Esophagus muscularis mucosa (tissue), 4 donors: ENCODE data around the gene ART4. TPM values are rescaled to one million over a fixed set of nuclear protein-coding genes. Genes with fewer than 3 reads are reported as not detected.

Experiments used
- DNase-seq: peaks from one replicate; pipeline ENCODE4 v3.0.0-alpha.2; 2017; ENCODE audit errors: extremely low spot score
- H3K27ac ChIP-seq, 4 donors: fragments of 200-600 bp; sonication (generic); replicated peaks in 1 of 4; 1 replicate in 3 of 4; 2 replicates in 1 of 4; pipeline ENCODE4 v1.5.1; 2016 to 2019; ENCODE audit warnings: mild to moderate bottlenecking in 1 of 4
- H3K27me3 ChIP-seq, 4 donors: fragments of 200-600 bp; sonication (generic); one replicate each; pipeline versions ENCODE4 v1.5.1 to v1.6.0; 2016 to 2019
- H3K36me3 ChIP-seq, 4 donors: fragments of 200-600 bp; sonication (generic); one replicate each; pipeline ENCODE4 v1.5.1; 2016 to 2019
- H3K4me1 ChIP-seq, 4 donors: fragments of 200-600 bp; sonication (generic); one replicate each; pipeline ENCODE4 v1.5.1; 2016 to 2019
- H3K4me3 ChIP-seq, 4 donors: fragments of 200-600 bp; sonication (generic); 1 replicate in 2 of 4; 2 replicates in 2 of 4; pipeline ENCODE4 v1.5.1; 2016 to 2019; ENCODE audit warnings: mild to moderate bottlenecking in 4 of 4, moderate library complexity in 1 of 4
- H3K9me3 ChIP-seq, 4 donors: fragments of 200-600 bp; sonication (generic); 1 replicate in 3 of 4; 2 replicates in 1 of 4; pipeline ENCODE4 v1.5.1; 2016 to 2019
- CTCF ChIP-seq, 3 experiments: fragments of 200-600 bp in 2 of 3; fragments of 450-650 bp in 1 of 3; sonication (generic) in 2 of 3; IDR thresholded peaks; one replicate each; pipeline ENCODE4 v1.5.1; 2017 to 2019; ENCODE audit warnings: antibody characterized with exemption in 3 of 3, mild to moderate bottlenecking in 2 of 3, moderate library complexity in 1 of 3
- EP300 ChIP-seq: sonication (generic); formaldehyde crosslinking; IDR thresholded peaks from one replicate; pipeline ENCODE4 v1.6.1; 2017; ENCODE audit warnings: antibody characterized with exemption
- POLR2A ChIP-seq: fragments of 450-650 bp; IDR thresholded peaks from one replicate; pipeline ENCODE4 v1.6.1; 2017; ENCODE audit warnings: antibody characterized with exemption, moderate library complexity, mild to moderate bottlenecking, low read depth
- POLR2AphosphoS5 ChIP-seq, 2 donors: sonication (generic); formaldehyde crosslinking; IDR thresholded peaks; one replicate each; pipeline ENCODE4 v1.6.1; 2017; ENCODE audit warnings: antibody characterized with exemption in 2 of 2
- WGBS: methylation state at CpG from one replicate; pipeline ENCODE4 v1.1.5; 2018; 5-methylcytosine and 5-hydroxymethylcytosine counted together
- intact Hi-C: fragments of 100-400 bp; cut with DNase I; formaldehyde crosslinking; loops from one replicate; pipeline ENCODE4 v1.15.1; 2023
- total RNA-seq, 4 donors: library from RNA; depleted of rRNA; stranded (reverse); fragments of >200 nt; gene quantifications; one replicate each; pipeline versions ENCODE4 v1.1.0 to v1.2.1, GENCODE V29; 2016

The ART4 gene
- total RNA-seq, 4 donors from 2014 or later = 0.83 to 2.7 (median 1.9) TPM

DNA sequence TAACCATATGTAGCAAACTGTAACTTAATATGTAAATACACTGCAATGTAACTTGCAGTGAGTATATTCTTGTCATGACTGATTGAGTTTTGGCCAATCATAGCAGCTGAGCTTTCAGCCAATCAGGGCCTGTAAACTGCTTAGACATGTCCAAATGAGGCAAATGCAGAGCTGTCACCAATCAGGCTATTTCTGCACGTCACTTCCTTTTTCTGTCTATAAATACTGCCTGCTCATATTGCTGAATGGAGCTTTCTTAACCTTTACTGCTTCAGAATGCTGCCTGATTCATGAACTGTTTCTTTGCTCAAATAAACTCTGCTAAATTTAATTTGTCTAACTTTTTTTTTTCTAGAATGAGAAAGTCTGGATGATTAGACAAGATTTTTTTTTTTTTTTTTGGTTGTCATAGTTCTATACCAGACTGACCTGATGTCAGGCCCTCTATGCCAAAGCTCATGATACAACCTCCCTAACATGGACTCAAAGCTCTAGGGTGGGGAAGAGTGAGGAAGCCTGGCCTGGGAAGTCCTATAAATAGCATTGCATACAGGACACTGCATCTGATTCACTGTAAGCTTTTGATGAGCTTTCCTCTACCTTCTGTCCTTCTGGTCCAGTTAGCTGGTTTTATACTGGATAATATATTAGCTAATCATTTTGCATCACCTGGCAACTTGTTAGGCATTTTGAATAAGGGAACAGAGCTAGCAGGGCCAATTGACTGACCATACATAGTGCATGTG lies 30.3 kb upstream of the ART4 start:
- intact Hi-C loops = no loop called here
- no peak for DNase-seq
- H3K4me1 ChIP-seq = peaks cover 0 to 13% (median 0%) of the 10 kb centered on the region in 4 donors
- no peaks in the 10 kb centered on the region for H3K27me3 ChIP-seq
- H3K36me3 ChIP-seq = no peaks in the 10 kb centered on the region
- TF ChIP-seq EP300 (no peak), CTCF (IDR thresholded peaks at IDR 0.05) (no peak)
- no peaks in the 10 kb centered on the region for H3K9me3 ChIP-seq
- WGBS = 35% methylated on average over 1 of the region's 1 CpG
- no peak overlapping the region for H3K27ac ChIP-seq
- H3K4me3 ChIP-seq = no peak overlapping the region

- H3K9me3 ChIP-seq = peaks cover 0 to 2% (median 0%) of the 10 kb centered on the region in 4 donors
- DNase-seq = no peak
- no peak overlapping the region for H3K4me3 ChIP-seq
- TF ChIP-seq POLR2AphosphoS5 (IDR thresholded peaks at IDR 0.05) (no peak), CTCF (IDR thresholded peaks at IDR 0.05) (no peak), EP300 (no peak), POLR2A (no peak)
- intact Hi-C loops = no loop called here
- H3K27ac ChIP-seq = no peak overlapping the region
- 64% methylated on average over 1 of the region's 1 CpG for WGBS
- H3K4me1 ChIP-seq = peaks cover 0 to 13% (median 0%) of the 10 kb centered on the region in 4 donors
- no peaks in the 10 kb centered on the region for H3K36me3 ChIP-seq
- H3K27me3 ChIP-seq = no peaks in the 10 kb centered on the region
These were observed 28.6 kb upstream of the ART4 start for GRCh38 chr12:14871886-14872285.

GRCh38 chr12:14871247-14871646 lies 27.9 kb upstream of the ART4 start:
- no peak for TF ChIP-seq POLR2AphosphoS5 (IDR thresholded peaks at IDR 0.05)
- TF ChIP-seq POLR2A = no peak
- no peak for TF ChIP-seq EP300
- no peak for TF ChIP-seq CTCF (IDR thresholded peaks at IDR 0.05)
- Histone ChIP-seq H3K27ac (no peak overlapping the region), H3K9me3 (peaks cover 0 to 6% (median 0%) of the 10 kb centered on the region in 4 donors), H3K27me3 (no peaks in the 10 kb centered on the region), H3K36me3 (no peaks in the 10 kb centered on the region), H3K4me3 (no peak overlapping the region), H3K4me1 (peaks cover 0 to 13% (median 0%) of the 10 kb centered on the region in 4 donors)
- intact Hi-C loops = no loop called here
- WGBS = 64% methylated on average over 1 of the region's 1 CpG
- no peak for DNase-seq

DNA sequence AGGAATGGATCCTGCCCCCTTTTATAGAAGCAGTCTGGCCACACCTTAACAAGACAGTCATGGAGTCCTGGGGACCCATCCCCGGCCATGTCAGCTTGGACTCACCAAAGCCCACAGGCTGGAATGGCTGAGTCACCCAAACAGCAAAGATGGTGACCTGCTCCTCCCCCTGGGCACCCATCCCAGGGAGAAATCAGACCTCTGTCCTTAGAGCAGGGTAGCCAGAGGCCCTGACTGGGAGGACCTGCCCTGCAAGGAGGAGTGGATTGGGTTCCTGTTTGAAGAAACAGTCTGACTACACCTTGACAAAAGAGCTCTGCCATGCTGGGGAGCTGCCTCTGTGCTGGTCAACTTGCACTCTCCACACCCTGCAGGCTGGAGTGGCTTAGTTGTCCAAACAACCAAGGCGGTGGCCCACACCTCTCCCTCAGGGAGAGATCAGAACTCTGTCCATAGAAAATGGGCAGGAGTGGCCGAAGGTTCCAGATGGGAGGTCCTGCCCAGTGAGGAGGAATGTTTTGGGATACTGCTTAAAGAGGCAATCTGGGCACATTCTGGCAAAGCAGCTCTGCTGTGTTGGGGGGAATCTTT lies 25.7 kb upstream of the ART4 start:
- Histone ChIP-seq H3K4me1 (peaks cover 0 to 11% (median 0%) of the 10 kb centered on the region in 4 donors), H3K27ac (no peak overlapping the region), H3K4me3 (no peak overlapping the region), H3K27me3 (no peaks in the 10 kb centered on the region), H3K9me3 (peaks cover 0 to 6% (median 0%) of the 10 kb centered on the region in 4 donors), H3K36me3 (no peaks in the 10 kb centered on the region)
- intact Hi-C loops = no loop called here
- no peak for TF ChIP-seq CTCF (IDR thresholded peaks at IDR 0.05)
- no peak for TF ChIP-seq POLR2A
- TF ChIP-seq POLR2AphosphoS5 (IDR thresholded peaks at IDR 0.05) = no peak
- no peak for TF ChIP-seq EP300
- DNase-seq = no peak
- WGBS = 94% methylated on average over 2 of the region's 3 CpGs
